ENCODE results near the gene APOBEC3A.
A peak's percentile ranks its signal among the peaks of the same experiment; 100 is the strongest.

DNA sequence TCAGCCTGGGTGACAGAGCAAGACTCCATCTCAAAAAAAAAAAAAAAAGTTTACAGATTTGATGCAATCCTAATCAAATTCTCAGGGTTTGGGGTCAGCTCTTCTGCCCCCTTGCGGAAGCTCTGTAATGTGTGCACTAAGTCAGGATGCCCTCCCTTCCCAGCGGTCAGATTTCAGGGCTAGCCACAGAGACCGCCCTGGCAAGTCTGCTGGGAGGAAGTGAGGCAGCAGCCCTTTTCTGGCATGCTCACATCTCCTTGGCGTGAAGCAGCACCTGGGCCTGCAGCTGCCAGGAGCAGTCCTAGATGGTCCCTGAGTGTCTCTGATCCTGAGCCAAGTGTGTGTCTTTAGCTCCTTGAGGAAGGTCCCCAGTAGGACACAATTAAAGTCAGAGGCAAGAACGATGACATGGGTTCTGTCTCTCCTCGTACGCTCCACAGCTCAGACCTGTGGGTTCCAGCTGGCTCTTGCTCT lies 45.8 kb downstream of the APOBEC3A start:
- TF ChIP-seq RAD21 (IDR thresholded peaks at IDR 0.05; ENCODE audit: low read length) (peak; percentile 53), SMC3 (IDR thresholded peaks at IDR 0.05; ENCODE audit: low read depth, low read length) (peak; percentile 67), POLR2AphosphoS5 (IDR thresholded peaks at IDR 0.05; ENCODE audit: low read depth, low read length) (no peak)
- TF ChIP-seq, protein P1, sequence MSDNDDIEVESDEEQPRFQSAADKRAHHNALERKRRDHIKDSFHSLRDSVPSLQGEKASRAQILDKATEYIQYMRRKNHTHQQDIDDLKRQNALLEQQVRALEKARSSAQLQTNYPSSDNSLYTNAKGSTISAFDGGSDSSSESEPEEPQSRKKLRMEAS (IDR thresholded peaks at IDR 0.05; ENCODE audit: low read depth) = no peak
- TF ChIP-seq, protein P2, sequence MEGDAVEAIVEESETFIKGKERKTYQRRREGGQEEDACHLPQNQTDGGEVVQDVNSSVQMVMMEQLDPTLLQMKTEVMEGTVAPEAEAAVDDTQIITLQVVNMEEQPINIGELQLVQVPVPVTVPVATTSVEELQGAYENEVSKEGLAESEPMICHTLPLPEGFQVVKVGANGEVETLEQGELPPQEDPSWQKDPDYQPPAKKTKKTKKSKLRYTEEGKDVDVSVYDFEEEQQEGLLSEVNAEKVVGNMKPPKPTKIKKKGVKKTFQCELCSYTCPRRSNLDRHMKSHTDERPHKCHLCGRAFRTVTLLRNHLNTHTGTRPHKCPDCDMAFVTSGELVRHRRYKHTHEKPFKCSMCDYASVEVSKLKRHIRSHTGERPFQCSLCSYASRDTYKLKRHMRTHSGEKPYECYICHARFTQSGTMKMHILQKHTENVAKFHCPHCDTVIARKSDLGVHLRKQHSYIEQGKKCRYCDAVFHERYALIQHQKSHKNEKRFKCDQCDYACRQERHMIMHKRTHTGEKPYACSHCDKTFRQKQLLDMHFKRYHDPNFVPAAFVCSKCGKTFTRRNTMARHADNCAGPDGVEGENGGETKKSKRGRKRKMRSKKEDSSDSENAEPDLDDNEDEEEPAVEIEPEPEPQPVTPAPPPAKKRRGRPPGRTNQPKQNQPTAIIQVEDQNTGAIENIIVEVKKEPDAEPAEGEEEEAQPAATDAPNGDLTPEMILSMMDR (IDR thresholded peaks at IDR 0.05) = peak; percentile 64
